ENCODE measurements around the gene BMP7. TPM values are rescaled to one million over a fixed set of nuclear protein-coding genes. Genes with fewer than 3 reads are reported as not detected.

Gene BMP7
- total and polyA plus RNA-seq, 9 of the 15 experiments (the other 6 are each of a cell fraction or from before 2014, with no cell fraction given): 0.18 TPM; not detected in 8

DNA sequence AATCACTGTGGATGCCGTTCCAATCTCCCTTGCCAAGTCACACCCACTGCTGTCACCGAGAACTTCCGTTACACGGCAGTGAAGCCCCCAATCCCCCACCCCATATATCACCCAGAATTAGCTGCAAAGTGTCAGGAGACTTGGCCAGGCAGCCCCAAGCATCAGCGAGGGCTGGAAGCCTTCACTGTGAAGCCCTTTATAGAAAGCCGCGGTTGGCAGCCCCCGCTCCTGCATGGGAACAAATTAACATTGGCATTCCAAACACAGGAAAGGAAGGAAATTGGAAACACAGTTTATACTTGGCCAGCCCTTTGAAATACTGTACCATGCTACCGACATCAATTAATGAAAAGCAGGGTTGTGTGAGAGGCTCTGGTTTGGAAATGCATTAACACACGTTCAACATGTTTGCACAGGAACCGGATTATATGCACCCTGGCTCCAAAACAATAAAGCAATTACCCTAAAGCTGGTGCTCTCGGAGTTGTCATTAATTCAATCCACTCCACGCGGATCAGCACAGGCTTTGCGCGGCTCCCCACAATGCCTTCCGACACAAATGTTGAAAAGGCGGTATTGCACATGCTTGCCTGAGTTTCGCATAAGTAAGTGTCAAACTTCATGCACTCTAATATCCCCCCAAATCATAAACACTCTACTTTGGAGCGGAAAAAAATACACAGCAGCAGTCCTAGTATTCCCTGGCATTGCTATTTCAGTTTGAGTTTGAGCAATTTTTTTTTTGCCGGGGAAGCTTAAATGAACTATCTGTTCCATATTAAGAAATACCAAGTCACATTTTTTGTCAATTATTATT is 7.1 kb downstream of the BMP7 start:
- no peaks in the 10 kb centered on the region for H3K36me3 ChIP-seq (ENCODE audit: control insufficient read depth, insufficient read depth, low read length)
- no peak overlapping the region for H3K4me2 ChIP-seq (ENCODE audit: insufficient read depth, low read length)
- H3K27me3 ChIP-seq (ENCODE audit: control insufficient read depth in 2 of 2, insufficient read depth in 2 of 2, low read length in 2 of 2): peaks cover 43 to 61% of the 10 kb centered on the region in 2 experiments; a peak in 4 of 5 replicates
- H3K9me1 ChIP-seq (ENCODE audit: control insufficient read depth, insufficient read depth, low read length): no peaks in the 10 kb centered on the region
- H4K20me1 ChIP-seq (replicated peaks; ENCODE audit: control insufficient read depth, insufficient read depth, low read length): 0 out of 2 replicates have a peak, but pooled peaks cover 5% of the 10 kb centered on the region
- H3K4me3 ChIP-seq: no peak overlapping the region
- FAIRE-seq (no peak), ATAC-seq (no peak), DNase-seq (ENCODE audit: extremely low read depth in 1 of 4, low spot score in 3 of 4) (no peak)
- H3K9me3 ChIP-seq (replicated peaks; ENCODE audit: control insufficient read depth, insufficient read depth, low read depth, low read length): no peaks in the 10 kb centered on the region
- no TSS peak for BruUV-seq (replicated peaks)
- intact Hi-C loops (cut with micrococcal nuclease) (no loop called here), in situ Hi-C loops (cut with MboI) (no loop called here)
- peaks cover 0 to 5% of the 10 kb centered on the region in 2 experiments; a peak in 2 of 5 replicates for H3K4me1 ChIP-seq (replicated peaks in 1 of 2; ENCODE audit: control insufficient read depth in 2 of 2, insufficient read depth in 2 of 2, low read length in 2 of 2)
- H3K27ac ChIP-seq (ENCODE audit: extremely low read depth, low read depth, low read length): no peak overlapping the region
- WGBS (ENCODE audit: insufficient coverage, low coverage, missing lambda C conversion rate): 10% methylated on average over 21 of the region's 21 CpGs
- ChIA-PET CTCF (ENCODE audit: low intra/inter-chr PET ratio) (no interaction called here), POLR2A (interaction anchor here (0.6 to 1.3 kb wide), 3 partner anchors 13 to 39 kb away, joined by 3 read pairs; no protein-coding TSS in a partner anchor)
- H3K79me2 ChIP-seq (ENCODE audit: control insufficient read depth, insufficient read depth, low read length): no peaks in the 10 kb centered on the region
- no peak overlapping the region for H3K9ac ChIP-seq (ENCODE audit: insufficient read depth in 1 of 2, low read depth in 2 of 2, low read length in 2 of 2)
- no peak overlapping the region for H2AFZ ChIP-seq (ENCODE audit: low read depth, low read length)
- no peak for TF ChIP-seq ZFX (CRISPR knock-in tag; IDR thresholded peaks at IDR 0.05)
- no peak for TF ChIP-seq ZNF778 (CRISPR knock-in tag; IDR thresholded peaks at IDR 0.05)
- no peak for TF ChIP-seq NR2C2 (CRISPR knock-in tag; IDR thresholded peaks at IDR 0.05)
- TF ChIP-seq NR2C2 (tag; IDR thresholded peaks at IDR 0.05): peak; percentile 32
- TF ChIP-seq, protein P1, sequence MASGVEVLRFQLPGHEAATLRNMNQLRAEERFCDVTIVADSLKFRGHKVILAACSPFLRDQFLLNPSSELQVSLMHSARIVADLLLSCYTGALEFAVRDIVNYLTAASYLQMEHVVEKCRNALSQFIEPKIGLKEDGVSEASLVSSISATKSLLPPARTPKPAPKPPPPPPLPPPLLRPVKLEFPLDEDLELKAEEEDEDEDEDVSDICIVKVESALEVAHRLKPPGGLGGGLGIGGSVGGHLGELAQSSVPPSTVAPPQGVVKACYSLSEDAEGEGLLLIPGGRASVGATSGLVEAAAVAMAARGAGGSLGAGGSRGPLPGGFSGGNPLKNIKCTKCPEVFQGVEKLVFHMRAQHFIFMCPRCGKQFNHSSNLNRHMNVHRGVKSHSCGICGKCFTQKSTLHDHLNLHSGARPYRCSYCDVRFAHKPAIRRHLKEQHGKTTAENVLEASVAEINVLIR (CRISPR knock-in tag; IDR thresholded peaks at IDR 0.05): no peak
- TF ChIP-seq, protein P2, sequence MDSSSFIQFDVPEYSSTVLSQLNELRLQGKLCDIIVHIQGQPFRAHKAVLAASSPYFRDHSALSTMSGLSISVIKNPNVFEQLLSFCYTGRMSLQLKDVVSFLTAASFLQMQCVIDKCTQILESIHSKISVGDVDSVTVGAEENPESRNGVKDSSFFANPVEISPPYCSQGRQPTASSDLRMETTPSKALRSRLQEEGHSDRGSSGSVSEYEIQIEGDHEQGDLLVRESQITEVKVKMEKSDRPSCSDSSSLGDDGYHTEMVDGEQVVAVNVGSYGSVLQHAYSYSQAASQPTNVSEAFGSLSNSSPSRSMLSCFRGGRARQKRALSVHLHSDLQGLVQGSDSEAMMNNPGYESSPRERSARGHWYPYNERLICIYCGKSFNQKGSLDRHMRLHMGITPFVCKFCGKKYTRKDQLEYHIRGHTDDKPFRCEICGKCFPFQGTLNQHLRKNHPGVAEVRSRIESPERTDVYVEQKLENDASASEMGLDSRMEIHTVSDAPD (CRISPR knock-in tag; IDR thresholded peaks at IDR 0.05): no peak
- no peak for TF ChIP-seq NFYB (IDR thresholded peaks at IDR 0.05; ENCODE audit: extremely low read depth, insufficient read length)
- TF ChIP-seq, protein P3, sequence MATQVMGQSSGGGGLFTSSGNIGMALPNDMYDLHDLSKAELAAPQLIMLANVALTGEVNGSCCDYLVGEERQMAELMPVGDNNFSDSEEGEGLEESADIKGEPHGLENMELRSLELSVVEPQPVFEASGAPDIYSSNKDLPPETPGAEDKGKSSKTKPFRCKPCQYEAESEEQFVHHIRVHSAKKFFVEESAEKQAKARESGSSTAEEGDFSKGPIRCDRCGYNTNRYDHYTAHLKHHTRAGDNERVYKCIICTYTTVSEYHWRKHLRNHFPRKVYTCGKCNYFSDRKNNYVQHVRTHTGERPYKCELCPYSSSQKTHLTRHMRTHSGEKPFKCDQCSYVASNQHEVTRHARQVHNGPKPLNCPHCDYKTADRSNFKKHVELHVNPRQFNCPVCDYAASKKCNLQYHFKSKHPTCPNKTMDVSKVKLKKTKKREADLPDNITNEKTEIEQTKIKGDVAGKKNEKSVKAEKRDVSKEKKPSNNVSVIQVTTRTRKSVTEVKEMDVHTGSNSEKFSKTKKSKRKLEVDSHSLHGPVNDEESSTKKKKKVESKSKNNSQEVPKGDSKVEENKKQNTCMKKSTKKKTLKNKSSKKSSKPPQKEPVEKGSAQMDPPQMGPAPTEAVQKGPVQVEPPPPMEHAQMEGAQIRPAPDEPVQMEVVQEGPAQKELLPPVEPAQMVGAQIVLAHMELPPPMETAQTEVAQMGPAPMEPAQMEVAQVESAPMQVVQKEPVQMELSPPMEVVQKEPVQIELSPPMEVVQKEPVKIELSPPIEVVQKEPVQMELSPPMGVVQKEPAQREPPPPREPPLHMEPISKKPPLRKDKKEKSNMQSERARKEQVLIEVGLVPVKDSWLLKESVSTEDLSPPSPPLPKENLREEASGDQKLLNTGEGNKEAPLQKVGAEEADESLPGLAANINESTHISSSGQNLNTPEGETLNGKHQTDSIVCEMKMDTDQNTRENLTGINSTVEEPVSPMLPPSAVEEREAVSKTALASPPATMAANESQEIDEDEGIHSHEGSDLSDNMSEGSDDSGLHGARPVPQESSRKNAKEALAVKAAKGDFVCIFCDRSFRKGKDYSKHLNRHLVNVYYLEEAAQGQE (IDR thresholded peaks at IDR 0.05; ENCODE audit: borderline replicate concordance): no peak
- TF ChIP-seq, protein P3 (CRISPR knock-in tag; IDR thresholded peaks at IDR 0.05; ENCODE audit: low read depth): no peak
- no peak for TF ChIP-seq EWSR1 (IDR thresholded peaks at IDR 0.05; ENCODE audit: borderline replicate concordance, low read depth, partially characterized antibody)
- TF ChIP-seq EZH2 (IDR thresholded peaks at IDR 0.05; ENCODE audit: borderline replicate concordance, low read depth, low read length): no peak

Measured in K562 (cell line).